HepG2 (cell line): ENCODE results near the gene PPP2R5C. TPM values are rescaled to one million over a fixed set of nuclear protein-coding genes. Genes with fewer than 3 reads are reported as not detected.

Experiments used
- CBX1 ChIP-seq: IDR thresholded peaks from one replicate; pipeline ENCODE4 v1.6.1; 2016; ENCODE audit warnings: antibody characterized with exemption, low read depth
- CREB3 ChIP-seq: sonication (generic); formaldehyde crosslinking; IDR thresholded peaks from 2 replicates; pipeline ENCODE4 v1.5.0; 2020; ENCODE audit warnings: missing genetic modification reagents
- DRAP1 ChIP-seq: IDR thresholded peaks from 2 replicates; pipeline ENCODE4 v1.6.1; 2016; ENCODE audit warnings: missing genetic modification reagents, missing compliant biosample characterization
- ELF3 ChIP-seq: IDR thresholded peaks from 2 replicates; pipeline ENCODE4 v1.6.1; 2016; ENCODE audit warnings: missing genetic modification reagents, missing compliant biosample characterization
- FOXK2 ChIP-seq: fragments of 450-650 bp; IDR thresholded peaks from 2 replicates; pipeline ENCODE4 v1.6.1; 2016
- GLI4 ChIP-seq: sonication (generic); formaldehyde crosslinking; IDR thresholded peaks from 2 replicates; pipeline ENCODE4 v1.5.1; 2020; ENCODE audit warnings: missing genetic modification reagents, mild to moderate bottlenecking, moderate library complexity, borderline replicate concordance
- HOXA7 ChIP-seq: sonication (generic); formaldehyde crosslinking; IDR thresholded peaks from 2 replicates; pipeline ENCODE4 v1.8.1; 2022; ENCODE audit warnings: mild to moderate bottlenecking, missing genetic modification reagents, moderate library complexity
- POLR2A ChIP-seq, 2 experiments: IDR thresholded peaks; 2 replicates each; pipeline ENCODE4 v1.6.1; 2011; ENCODE audit warnings: low read depth in 2 of 2, low read length in 2 of 2, mild to moderate bottlenecking in 1 of 2, moderate library complexity in 1 of 2; ENCODE audit not compliant: insufficient read depth in 1 of 2
- PRDM15 ChIP-seq: sonication (generic); formaldehyde crosslinking; IDR thresholded peaks from 2 replicates; pipeline ENCODE4 v1.4.0; 2020; ENCODE audit warnings: missing genetic modification reagents
- RBAK ChIP-seq: sonication (generic); formaldehyde crosslinking; IDR thresholded peaks from 2 replicates; pipeline ENCODE4 v1.5.1; 2020; ENCODE audit warnings: mild to moderate bottlenecking, missing genetic modification reagents
- SALL1 ChIP-seq: sonication (generic); formaldehyde crosslinking; IDR thresholded peaks from 2 replicates; pipeline ENCODE4 v1.8.0; 2022; ENCODE audit warnings: mild to moderate bottlenecking, missing genetic modification reagents
- SMAD1 ChIP-seq: sonication (generic); formaldehyde crosslinking; IDR thresholded peaks from 2 replicates; pipeline ENCODE4 v1.4.0; 2020; ENCODE audit warnings: missing genetic modification reagents, low read depth, mild to moderate bottlenecking, borderline replicate concordance
- U2AF2 ChIP-seq: fragments of 200-400 bp; formaldehyde crosslinking; IDR thresholded peaks from 2 replicates; pipeline ENCODE4 v1.6.1; 2017; ENCODE audit warnings: low read depth, mild to moderate bottlenecking, low read length
- YY1 ChIP-seq: IDR thresholded peaks from 2 replicates; pipeline ENCODE4 v1.6.1; 2011; ENCODE audit warnings: low read length, low read depth, moderate library complexity, mild to moderate bottlenecking; ENCODE audit not compliant: insufficient read depth, insufficient replicate concordance
- ZBTB25 ChIP-seq: IDR thresholded peaks from 2 replicates; pipeline ENCODE4 v1.6.1; 2018; ENCODE audit warnings: missing genetic modification reagents
- ZBTB26 ChIP-seq: IDR thresholded peaks from 2 replicates; pipeline ENCODE4 v1.6.1; 2016; ENCODE audit warnings: missing compliant biosample characterization, missing genetic modification reagents, borderline replicate concordance
- ZNF143 ChIP-seq: sonication (generic); formaldehyde crosslinking; IDR thresholded peaks from 2 replicates; pipeline ENCODE4 v1.4.0; 2020; ENCODE audit warnings: missing genetic modification reagents
- ZNF350 ChIP-seq: sonication (generic); formaldehyde crosslinking; IDR thresholded peaks from 2 replicates; pipeline ENCODE4 v1.4.0; 2020; ENCODE audit warnings: mild to moderate bottlenecking, low read depth, missing genetic modification reagents, borderline replicate concordance
- ZNF503 ChIP-seq: sonication (generic); formaldehyde crosslinking; IDR thresholded peaks from 2 replicates; pipeline ENCODE4 v1.4.0; 2020; ENCODE audit warnings: missing genetic modification reagents
- ZNF766 ChIP-seq: sonication (generic); formaldehyde crosslinking; IDR thresholded peaks from 2 replicates; pipeline ENCODE4 v1.5.0; 2020; ENCODE audit warnings: missing genetic modification reagents, borderline replicate concordance
- polyA plus RNA-seq, 8 experiments: library from polyadenylated mRNA; depleted of rRNA in 3 of 8; stranded (reverse) in 7 of 8; unstranded in 1 of 8; fragments of >200 nt; fragmentation: Illumina TruSeq in 4 of 8; extraction: Trizol in 4 of 8; gene quantifications; 2 replicates each; pipeline versions ENCODE4 v1.2.1 to v1.2.3, GENCODE V29; 2011 to 2016; ENCODE audit warnings: low read depth in 4 of 8, missing spikeins in 1 of 8, mixed read lengths in 1 of 8; ENCODE audit not compliant: insufficient read depth in 1 of 8
- total RNA-seq, 5 experiments: library from RNA; depleted of rRNA; stranded (reverse); fragments of >200 nt; fragmentation: Illumina TruSeq; extraction: Trizol; gene quantifications; 2 replicates each; pipeline ENCODE4 v1.2.3, GENCODE V29; 2016; ENCODE audit warnings: low read depth in 1 of 5

Gene PPP2R5C
- total and polyA plus RNA-seq, 2 of the 13 experiments (the other 11 are each of a cell fraction or from before 2014, with no cell fraction given), result 74.3 to 78.5 TPM

- TF ChIP-seq RBAK (CRISPR knock-in tag) (no peak), ZNF143 (CRISPR knock-in tag) (peak; percentile 56; the same call in 1 of the 2 replicates), U2AF2 (no peak), ELF3 (CRISPR knock-in tag) (peak; percentile 41), FOXK2 (no peak), DRAP1 (no peak), GLI4 (CRISPR knock-in tag) (no peak), SALL1 (peak; percentile 36; the same call in 1 of the 2 replicates), PRDM15 (CRISPR knock-in tag) (no peak), ZNF766 (CRISPR knock-in tag) (no peak), CBX1 (no peak), YY1 (no peak), ZNF350 (CRISPR knock-in tag) (0 out of 2 replicates have a peak, but pooled peaks have one; percentile 25), ZBTB25 (CRISPR knock-in tag) (0 out of 2 replicates have a peak, but pooled peaks have one; percentile 21), ZNF503 (CRISPR knock-in tag) (no peak), ZBTB26 (peak; percentile 55; the same call in 1 of the 2 replicates), CREB3 (CRISPR knock-in tag) (no peak), HOXA7 (CRISPR knock-in tag) (no peak), SMAD1 (CRISPR knock-in tag) (no peak), POLR2A (IDR thresholded peaks at IDR 0.05; ENCODE audit: insufficient read depth in 1 of 2, low read depth in 2 of 2, low read length in 2 of 2) (no peak)
Observed at GRCh38 chr14:101961011-101961721, 199.7 kb downstream of the PPP2R5C start (continued).
